GM12891 (cell line): Measurements from ENCODE around the gene ATP13A4.

Source experiments
- POLR2A ChIP-seq: IDR thresholded peaks from 2 replicates; pipeline ENCODE4 v1.6.1; 2011; ENCODE audit warnings: low read depth, low read length, control low read depth
- TAF1 ChIP-seq: IDR thresholded peaks from 2 replicates; pipeline ENCODE4 v1.6.1; 2011; ENCODE audit warnings: low read depth, low read length, control low read depth

- no peak for TF ChIP-seq POLR2A
- no peak for TF ChIP-seq TAF1
Measured at GRCh38 chr3:193439423-193439822, 115.3 kb downstream of the ATP13A4 start.
